ENCODE results near the gene TTC8.

- TF ChIP-seq POLR2A (IDR thresholded peaks at IDR 0.05) (no peak), CTCF (IDR thresholded peaks at IDR 0.05) (no peak), POLR2AphosphoS5 (IDR thresholded peaks at IDR 0.05) (no peak)
Observed at GRCh38 chr14:88902850-88903249, 78.4 kb downstream of the TTC8 start.
